BJ (cell line): ENCODE measurements around the gene MRPS2. TPM values are rescaled to one million over a fixed set of nuclear protein-coding genes. Genes with fewer than 3 reads are reported as not detected.

Source experiments
- CTCF ChIA-PET: fragments of 350-600 bp; formaldehyde crosslinking; extraction: SDS; loops from one replicate; lab custom pipeline; 2021; ENCODE audit warnings: antibody characterized with exemption, inconsistent platforms; lab: Yijun Ruan, JAX
- POLR2A ChIA-PET: fragments of 300-600 bp; sonication (Branson Sonifier 250); formaldehyde crosslinking; extraction: SDS; loops from one replicate; lab custom pipeline; 2021; ENCODE audit warnings: antibody characterized with exemption; lab: Charles Lee
- DNase-seq: peaks from one replicate; pipeline ENCODE4 v3.0.0-alpha.2; 2011; ENCODE audit warnings: low read depth
- H3K27me3 ChIP-seq: 2 replicates; pipeline ENCODE4 v1.6.0; 2011; ENCODE audit warnings: low read length; ENCODE audit not compliant: control insufficient read depth, insufficient read depth
- H3K36me3 ChIP-seq: 2 replicates; pipeline ENCODE4 v1.5.1; 2011; ENCODE audit warnings: low read length; ENCODE audit not compliant: control insufficient read depth, insufficient read depth
- H3K4me3 ChIP-seq: 2 replicates; pipeline ENCODE4 v1.5.1; 2011; ENCODE audit warnings: low read depth, mild to moderate bottlenecking, control low read depth, low read length
- polyA plus RNA-seq: library from polyadenylated mRNA; depleted of rRNA; stranded (reverse); fragments of >200 nt; gene quantifications from 2 replicates; pipeline ENCODE4 v1.2.3, GENCODE V29; 2011
- TF ChIP-seq, protein P1 (sequence below): IDR thresholded peaks from 2 replicates; pipeline ENCODE4 v1.5.1; 2011; ENCODE audit warnings: low read depth, mild to moderate bottlenecking, control low read depth, inconsistent platforms, low read length, moderate library complexity; ENCODE audit not compliant: insufficient read depth

MRPS2 gene
- polyA plus RNA-seq, 1 experiment = 102 TPM

DNA sequence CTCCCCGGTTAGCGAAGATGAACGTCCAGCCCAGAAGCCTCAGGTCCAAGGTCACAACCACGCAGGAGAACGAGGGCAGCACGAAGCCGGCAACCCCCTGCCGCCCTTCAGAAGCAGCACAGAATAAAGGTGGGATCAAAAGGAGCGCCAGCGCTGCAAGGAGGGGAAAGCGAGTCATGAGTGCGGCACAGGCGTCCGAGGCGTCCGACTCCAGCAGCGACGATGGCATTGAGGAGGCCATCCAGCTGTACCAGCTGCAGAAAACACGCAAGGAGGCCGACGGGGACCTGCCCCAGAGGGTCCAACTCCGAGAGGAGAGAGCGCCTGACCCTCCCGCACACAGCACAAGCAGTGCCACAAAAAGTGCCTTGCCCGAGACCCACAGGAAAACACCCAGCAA, 15.1 kb upstream of the MRPS2 start:
- peaks cover 33% of the 10 kb centered on the region for H3K36me3 ChIP-seq
- no peak for DNase-seq
- ChIA-PET POLR2A (no interaction called here), CTCF (interaction anchor here (1.6 kb wide), 1 partner anchor 13 kb away, joined by 3 read pairs; no protein-coding TSS in a partner anchor)
- no peak overlapping the region for H3K4me3 ChIP-seq
- H3K27me3 ChIP-seq = no peaks in the 10 kb centered on the region
- TF ChIP-seq, protein P1, sequence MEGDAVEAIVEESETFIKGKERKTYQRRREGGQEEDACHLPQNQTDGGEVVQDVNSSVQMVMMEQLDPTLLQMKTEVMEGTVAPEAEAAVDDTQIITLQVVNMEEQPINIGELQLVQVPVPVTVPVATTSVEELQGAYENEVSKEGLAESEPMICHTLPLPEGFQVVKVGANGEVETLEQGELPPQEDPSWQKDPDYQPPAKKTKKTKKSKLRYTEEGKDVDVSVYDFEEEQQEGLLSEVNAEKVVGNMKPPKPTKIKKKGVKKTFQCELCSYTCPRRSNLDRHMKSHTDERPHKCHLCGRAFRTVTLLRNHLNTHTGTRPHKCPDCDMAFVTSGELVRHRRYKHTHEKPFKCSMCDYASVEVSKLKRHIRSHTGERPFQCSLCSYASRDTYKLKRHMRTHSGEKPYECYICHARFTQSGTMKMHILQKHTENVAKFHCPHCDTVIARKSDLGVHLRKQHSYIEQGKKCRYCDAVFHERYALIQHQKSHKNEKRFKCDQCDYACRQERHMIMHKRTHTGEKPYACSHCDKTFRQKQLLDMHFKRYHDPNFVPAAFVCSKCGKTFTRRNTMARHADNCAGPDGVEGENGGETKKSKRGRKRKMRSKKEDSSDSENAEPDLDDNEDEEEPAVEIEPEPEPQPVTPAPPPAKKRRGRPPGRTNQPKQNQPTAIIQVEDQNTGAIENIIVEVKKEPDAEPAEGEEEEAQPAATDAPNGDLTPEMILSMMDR = no peak

DNA sequence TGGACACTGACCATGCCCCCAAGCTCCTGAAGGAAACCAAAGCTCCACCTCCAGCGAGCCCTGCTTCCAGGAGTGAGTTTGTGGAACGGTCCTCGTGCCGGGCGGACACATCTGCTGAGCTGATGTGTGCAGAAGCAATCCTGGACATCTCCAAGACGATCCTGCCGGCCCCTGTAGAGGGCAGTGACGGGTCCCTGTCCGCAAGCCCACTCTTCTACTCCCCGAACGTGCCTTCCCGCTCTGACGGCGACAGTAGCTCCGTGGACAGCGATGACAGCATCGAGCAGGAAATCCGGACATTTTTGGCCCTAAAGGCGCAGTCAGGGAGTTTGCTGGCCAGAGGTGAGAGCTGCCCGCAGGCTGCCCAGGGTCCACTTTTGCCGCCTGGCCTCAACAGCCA, 14.7 kb upstream of the MRPS2 start:
- CTCF ChIA-PET = interaction anchor here (1.6 kb wide), 1 partner anchor 13 kb away, joined by 3 read pairs; no protein-coding TSS in a partner anchor
- peaks cover 33% of the 10 kb centered on the region for H3K36me3 ChIP-seq
- no peaks in the 10 kb centered on the region for H3K27me3 ChIP-seq
- H3K4me3 ChIP-seq = no peak overlapping the region
- TF ChIP-seq, protein P1 = no peak
- no peak for DNase-seq
- POLR2A ChIA-PET = no interaction called here

DNA sequence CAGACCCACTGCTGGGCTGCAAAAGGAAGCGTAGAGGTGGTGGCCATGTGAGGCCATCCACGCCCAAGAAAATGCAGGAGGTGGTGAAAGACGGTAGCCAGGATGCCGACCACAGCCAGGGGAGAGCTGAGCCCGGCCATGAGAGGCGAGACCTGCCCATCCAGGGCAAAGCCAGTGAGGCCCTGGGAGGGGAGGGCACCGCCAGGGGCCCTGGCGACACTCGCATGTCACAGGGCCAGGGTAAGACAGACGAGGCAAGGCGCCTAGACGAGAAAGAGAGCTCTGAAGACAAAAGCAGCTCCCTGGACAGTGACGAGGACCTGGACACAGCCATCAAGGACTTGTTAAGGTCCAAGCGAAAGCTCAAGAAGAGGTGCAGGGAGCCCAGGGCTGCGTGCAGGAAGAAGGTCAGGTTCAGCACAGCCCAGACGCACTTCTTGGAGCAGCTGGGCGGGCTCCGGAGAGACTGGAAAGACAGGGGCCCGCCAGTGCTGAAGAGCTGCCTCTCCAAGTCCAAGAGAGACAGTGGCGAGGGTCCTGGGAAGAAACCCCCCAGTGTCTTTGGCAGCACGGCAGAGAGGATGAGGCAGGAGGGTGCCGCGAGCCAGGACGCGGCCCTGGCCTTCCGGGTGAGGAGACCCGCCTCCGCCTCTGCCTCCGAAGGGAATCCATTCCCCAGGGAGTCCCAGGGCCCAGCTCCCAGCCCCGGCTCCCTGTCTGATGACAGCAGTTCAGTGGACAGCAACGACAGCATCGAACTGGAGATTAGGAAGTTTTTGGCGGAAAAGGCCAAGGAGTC, 14.0 kb upstream of the MRPS2 start:
- H3K4me3 ChIP-seq = no peak overlapping the region
- no peaks in the 10 kb centered on the region for H3K27me3 ChIP-seq
- TF ChIP-seq, protein P1 = no peak
- no peak for DNase-seq
- H3K36me3 ChIP-seq = peaks cover 33% of the 10 kb centered on the region
- ChIA-PET POLR2A (no interaction called here), CTCF (interaction anchor here (1.6 kb wide), 1 partner anchor 14 kb away, joined by 3 read pairs; no protein-coding TSS in a partner anchor)

DNA sequence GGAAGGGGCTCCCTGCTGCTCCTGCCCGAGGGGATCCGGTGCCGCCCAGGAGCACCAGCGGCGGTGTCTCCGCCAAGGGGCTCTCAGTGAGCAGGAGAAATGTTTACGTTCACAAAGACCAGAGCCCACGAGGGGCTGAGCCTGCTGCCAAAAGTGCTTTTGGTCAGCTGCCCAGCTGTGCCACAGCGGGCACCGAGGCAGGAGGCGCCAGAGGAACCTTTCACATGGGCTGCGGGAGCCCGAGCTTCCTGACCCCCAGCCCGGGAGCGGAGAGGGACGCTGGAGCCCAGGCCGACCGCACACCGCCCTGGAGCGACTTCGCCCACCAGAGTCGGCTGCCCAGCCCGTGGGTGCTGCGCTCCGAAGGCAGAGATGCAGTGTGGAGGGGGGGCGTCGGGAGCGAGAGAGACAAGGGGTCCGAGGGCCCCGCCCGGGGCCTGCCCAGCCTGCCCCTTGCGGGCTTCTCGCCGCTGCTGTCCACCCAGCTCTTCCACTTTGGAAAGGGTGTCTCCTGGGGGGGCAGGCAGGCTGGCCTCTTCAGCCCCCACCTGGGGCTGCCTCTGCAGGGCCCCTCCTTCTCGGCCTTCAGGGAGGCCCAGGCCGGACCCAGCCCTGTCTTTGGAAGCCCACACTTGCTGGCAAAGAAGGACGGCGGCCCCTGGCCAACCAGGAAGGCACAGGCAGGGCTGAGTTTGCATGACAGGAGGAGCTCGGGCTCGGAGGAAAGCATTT, 13.0 kb upstream of the MRPS2 start:
- Histone ChIP-seq H3K36me3 (peaks cover 33% of the 10 kb centered on the region), H3K27me3 (no peaks in the 10 kb centered on the region), H3K4me3 (no peak overlapping the region)
- no peak for DNase-seq
- TF ChIP-seq, protein P1 = no peak
- CTCF ChIA-PET = no interaction called here
- POLR2A ChIA-PET = no interaction called here

DNA sequence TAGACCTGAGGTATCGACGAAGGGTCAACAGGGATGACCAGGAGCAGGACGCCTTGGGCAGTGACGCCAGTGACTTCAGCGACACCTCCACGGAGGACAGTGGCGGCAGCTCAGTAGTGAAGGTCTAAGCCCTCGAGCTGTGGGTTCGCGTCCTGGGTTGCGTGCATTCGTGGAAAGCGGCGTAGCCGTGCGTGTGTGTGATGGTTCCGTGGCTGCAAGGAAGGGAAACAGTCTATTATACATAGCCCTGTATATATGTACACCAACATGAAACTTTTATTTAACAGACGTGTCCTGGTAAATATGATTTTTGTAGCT, 12.5 kb upstream of the MRPS2 start:
- H3K27me3 ChIP-seq = no peaks in the 10 kb centered on the region
- DNase-seq = no peak
- TF ChIP-seq, protein P1 = no peak
- peaks cover 33% of the 10 kb centered on the region for H3K36me3 ChIP-seq
- no peak overlapping the region for H3K4me3 ChIP-seq
- ChIA-PET POLR2A (no interaction called here), CTCF (no interaction called here)
